IMR-90 (cell line): ENCODE results near the gene IL1A. TPM values are rescaled to one million over a fixed set of nuclear protein-coding genes. Genes with fewer than 3 reads are reported as not detected.

Experiments used
- ATAC-seq: fragments of 200-7000 bp; cut with Tn5 transposase; 2 replicates; pipeline ENCODE4 v1.9.1; 2020; ENCODE audit warnings: low read depth, mild to moderate bottlenecking, moderate library complexity
- BruUV-seq: library from RNA; stranded (reverse); fragments of 400-500 nt; replicated peaks from 2 replicates; lab custom pipeline; 2021; lab: Mats Ljungman, UMichigan
- CTCF ChIA-PET: fragments of 300-600 bp; formaldehyde crosslinking; extraction: SDS; loops from one replicate; lab custom pipeline; 2021; ENCODE audit warnings: antibody characterized with exemption; lab: Yijun Ruan, JAX
- POLR2A ChIA-PET: fragments of 300-600 bp; sonication (Branson Sonifier 250); formaldehyde crosslinking; loops from one replicate; lab custom pipeline; 2022; ENCODE audit warnings: antibody characterized with exemption; ENCODE audit not compliant: unreplicated experiment; lab: Charles Lee
- DNase-seq: peaks from one replicate; pipeline ENCODE4 v3.0.0; 2013
- H2AFZ ChIP-seq: replicated peaks from 2 replicates; pipeline ENCODE3; 2013; ENCODE audit warnings: low read length, mild to moderate bottlenecking; ENCODE audit not compliant: poor library complexity
- H2AK5ac ChIP-seq: 2 replicates; pipeline ENCODE4 v1.6.1; 2013; ENCODE audit warnings: low read depth, low read length, inconsistent platforms
- H2AK9ac ChIP-seq: replicated peaks from 2 replicates; pipeline ENCODE3; 2013; ENCODE audit warnings: mild to moderate bottlenecking, low read depth, low read length, moderate library complexity; ENCODE audit not compliant: poor library complexity
- H2BK120ac ChIP-seq: 2 replicates; pipeline ENCODE4 v1.6.1; 2013; ENCODE audit warnings: low read depth, low read length, inconsistent platforms
- H2BK15ac ChIP-seq: 3 replicates; pipeline ENCODE4 v1.6.1; 2013; ENCODE audit warnings: low read depth, low read length, inconsistent platforms
- H2BK20ac ChIP-seq: 2 replicates; pipeline ENCODE4 v1.6.1; 2013; ENCODE audit warnings: low read depth, mild to moderate bottlenecking, inconsistent platforms, low read length, moderate library complexity
- H2BK5ac ChIP-seq: 2 replicates; pipeline ENCODE4 v1.6.1; 2013; ENCODE audit warnings: mild to moderate bottlenecking, low read depth, low read length, inconsistent platforms; ENCODE audit not compliant: poor library complexity, severe bottlenecking
- H3K14ac ChIP-seq: replicated peaks from 2 replicates; pipeline ENCODE4 v1.6.1; 2013; ENCODE audit warnings: low read depth, low read length, inconsistent platforms
- H3K18ac ChIP-seq: 2 replicates; pipeline ENCODE4 v1.6.1; 2013; ENCODE audit warnings: low read depth, low read length, control low read depth
- H3K23ac ChIP-seq: 2 replicates; pipeline ENCODE4 v1.6.1; 2013; ENCODE audit warnings: low read depth, low read length, inconsistent platforms
- H3K27ac ChIP-seq: 2 replicates; pipeline ENCODE4 v1.5.1; 2013; ENCODE audit warnings: mild to moderate bottlenecking, control low read depth, low read length; ENCODE audit not compliant: insufficient read depth
- H3K27me3 ChIP-seq: 2 replicates; pipeline ENCODE4 v1.6.1; 2013; ENCODE audit warnings: low read length; ENCODE audit not compliant: control insufficient read depth, insufficient read depth
- H3K36me3 ChIP-seq: 2 replicates; pipeline ENCODE4 v1.6.1; 2013; ENCODE audit warnings: low read length, mixed read lengths; ENCODE audit not compliant: control insufficient read depth, insufficient read depth
- H3K4ac ChIP-seq: 2 replicates; pipeline ENCODE4 v1.6.1; 2013; ENCODE audit warnings: low read depth, low read length, inconsistent platforms
- H3K4me1 ChIP-seq: 2 replicates; pipeline ENCODE4 v1.6.1; 2013; ENCODE audit warnings: low read length, mixed read lengths; ENCODE audit not compliant: control insufficient read depth, insufficient read depth
- H3K4me2 ChIP-seq: 2 replicates; pipeline ENCODE4 v1.6.1; 2013; ENCODE audit warnings: low read depth, mild to moderate bottlenecking, control low read depth, low read length, moderate library complexity
- H3K4me3 ChIP-seq: 2 replicates; pipeline ENCODE4 v1.5.1; 2013; ENCODE audit warnings: low read depth, mild to moderate bottlenecking, control low read depth, low read length, moderate library complexity; ENCODE audit not compliant: insufficient read depth
- H3K56ac ChIP-seq: 2 replicates; pipeline ENCODE4 v1.6.1; 2013; ENCODE audit warnings: low read length, inconsistent platforms; ENCODE audit not compliant: insufficient read depth; ENCODE audit errors: extremely low read depth
- H3K79me1 ChIP-seq, 2 experiments: 2 replicates each; pipeline ENCODE4 v1.6.1; 2013; ENCODE audit warnings: low read length in 2 of 2, inconsistent platforms in 1 of 2, low read depth in 1 of 2
- H3K9ac ChIP-seq: 2 replicates; pipeline ENCODE4 v1.6.1; 2013; ENCODE audit warnings: low read depth, low read length, control low read depth
- H3K9me1 ChIP-seq: 2 replicates; pipeline ENCODE4 v1.6.1; 2013; ENCODE audit warnings: low read length, inconsistent platforms; ENCODE audit not compliant: insufficient read depth
- H3K9me3 ChIP-seq: 2 replicates; pipeline ENCODE4 v1.6.1; 2013; ENCODE audit warnings: low read length; ENCODE audit not compliant: control insufficient read depth, insufficient read depth
- H4K20me1 ChIP-seq: 2 replicates; pipeline ENCODE4 v1.6.1; 2013; ENCODE audit warnings: low read length, inconsistent platforms; ENCODE audit not compliant: insufficient read depth
- H4K5ac ChIP-seq: 2 replicates; pipeline ENCODE4 v1.6.1; 2013; ENCODE audit warnings: mild to moderate bottlenecking, low read depth, low read length, control low read depth
- H4K8ac ChIP-seq, 2 experiments: 2 replicates each; pipeline ENCODE4 v1.6.1; 2013; ENCODE audit warnings: low read depth in 2 of 2, low read length in 2 of 2, control low read depth in 1 of 2, inconsistent platforms in 1 of 2
- H4K91ac ChIP-seq: 2 replicates; pipeline ENCODE4 v1.6.1; 2013; ENCODE audit warnings: low read depth, low read length, inconsistent platforms; ENCODE audit not compliant: insufficient read depth
- CEBPB ChIP-seq: IDR thresholded peaks from 2 replicates; pipeline ENCODE4 v1.6.1; 2012; ENCODE audit warnings: low read depth, low read length, improper control_type of control experiment
- ELK1 ChIP-seq: fragments of 150-350 bp; IDR thresholded peaks from 2 replicates; pipeline ENCODE4 v1.6.1; 2016; ENCODE audit warnings: low read depth, mild to moderate bottlenecking, low read length, moderate library complexity, borderline replicate concordance
- MAFK ChIP-seq: IDR thresholded peaks from 2 replicates; pipeline ENCODE4 v1.6.1; 2012; ENCODE audit warnings: low read depth, low read length, improper control_type of control experiment
- MAZ ChIP-seq: IDR thresholded peaks from 2 replicates; pipeline ENCODE4 v1.6.1; 2012; ENCODE audit warnings: low read depth, mild to moderate bottlenecking, low read length, improper control_type of control experiment, moderate library complexity, borderline replicate concordance
- MXI1 ChIP-seq: IDR thresholded peaks from 2 replicates; pipeline ENCODE4 v1.6.1; 2012; ENCODE audit warnings: low read depth, mild to moderate bottlenecking, low read length, moderate library complexity, borderline replicate concordance
- NFE2L2 ChIP-seq: fragments of 150-350 bp; IDR thresholded peaks from 2 replicates; pipeline ENCODE4 v1.6.1; 2016; ENCODE audit warnings: low read depth, mild to moderate bottlenecking, low read length
- POLR2A ChIP-seq: IDR thresholded peaks from 2 replicates; pipeline ENCODE4 v1.6.1; 2012; ENCODE audit warnings: mild to moderate bottlenecking, low read depth, low read length
- RAD21 ChIP-seq: IDR thresholded peaks from 2 replicates; pipeline ENCODE4 v1.6.1; 2012; ENCODE audit warnings: low read length, improper control_type of control experiment
- RCOR1 ChIP-seq: IDR thresholded peaks from 2 replicates; pipeline ENCODE4 v1.6.1; 2012; ENCODE audit warnings: mild to moderate bottlenecking, low read length, improper control_type of control experiment; ENCODE audit not compliant: insufficient replicate concordance
- WGBS, 2 experiments: methylation state at CpG; one replicate each; pipeline versions ENCODE4 v1.1.5 to v1.1.7; 2013; ENCODE audit warnings: missing lambda C conversion rate in 2 of 2; ENCODE audit not compliant: insufficient read length in 1 of 2; ENCODE audit errors: extremely low coverage in 2 of 2; 5-methylcytosine and 5-hydroxymethylcytosine counted together
- dilution Hi-C: fragments of 300-500 bp; cut with HindIII; formaldehyde crosslinking; loops from one replicate; pipeline ENCODE4 v1.14.3; 2018; ENCODE audit warnings: low sequenced_read_pairs; ENCODE audit not compliant: unreplicated experiment
- in situ Hi-C: fragments of 300-500 bp; cut with MboI; formaldehyde crosslinking; loops from 3 replicates; pipeline ENCODE4 v1.14.3; 2019; ENCODE audit warnings: low sequenced_read_pairs, inconsistent platforms, mixed read lengths
- intact Hi-C: fragments of 100-400 bp; cut with micrococcal nuclease; formaldehyde crosslinking; loops from 2 replicates; pipeline ENCODE4 v1.10.0; 2022
- polyA plus RNA-seq, 3 experiments: library from polyadenylated mRNA; depleted of rRNA; stranded (reverse); fragments of >200 nt; gene quantifications; 2 replicates each; pipeline ENCODE4 v1.2.3, GENCODE V29; 2012; ENCODE audit warnings: low replicate concordance in 1 of 3
- total RNA-seq: library from RNA; depleted of rRNA; stranded (reverse); fragments of >200 nt; gene quantifications from 2 replicates; pipeline ENCODE4 v1.2.3, GENCODE V29; 2012
- TF ChIP-seq, protein P1 (sequence below): fragments of 150-350 bp; IDR thresholded peaks from 2 replicates; pipeline ENCODE4 v1.6.1; 2017; ENCODE audit warnings: mild to moderate bottlenecking, antibody characterized with exemption, low read length, low read depth

The IL1A gene
- total and polyA plus RNA-seq, 2 of the 4 experiments (the other 2 are of a cell fraction), result 0.48 to 1.1 TPM

- TF ChIP-seq, protein P1, sequence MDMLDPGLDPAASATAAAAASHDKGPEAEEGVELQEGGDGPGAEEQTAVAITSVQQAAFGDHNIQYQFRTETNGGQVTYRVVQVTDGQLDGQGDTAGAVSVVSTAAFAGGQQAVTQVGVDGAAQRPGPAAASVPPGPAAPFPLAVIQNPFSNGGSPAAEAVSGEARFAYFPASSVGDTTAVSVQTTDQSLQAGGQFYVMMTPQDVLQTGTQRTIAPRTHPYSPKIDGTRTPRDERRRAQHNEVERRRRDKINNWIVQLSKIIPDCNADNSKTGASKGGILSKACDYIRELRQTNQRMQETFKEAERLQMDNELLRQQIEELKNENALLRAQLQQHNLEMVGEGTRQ, result no peak
Observed at GRCh38 chr2:112830682-112831512, 46.6 kb upstream of the IL1A start (continued).

GRCh38 chr2:112829961-112830681, 45.8 kb upstream of the IL1A start:
- Histone ChIP-seq H2BK15ac (no peak overlapping the region), H3K4me2 (no peak overlapping the region), H3K9ac (no peak overlapping the region), H3K14ac (no peak overlapping the region), H3K27me3 (no peaks in the 10 kb centered on the region), H3K9me3 (no peaks in the 10 kb centered on the region), H4K5ac (no peak overlapping the region), H4K8ac (no peak overlapping the region), H3K4me3 (no peak overlapping the region), H3K23ac (no peak overlapping the region), H2AK9ac (no peak overlapping the region), H2BK20ac (no peak overlapping the region), H3K4me1 (peaks cover 2% of the 10 kb centered on the region; the same call in 1 of the 2 replicates), H4K20me1 (no peaks in the 10 kb centered on the region), H3K56ac (no peak overlapping the region), H2AFZ (no peak overlapping the region), H3K4ac (no peak overlapping the region), H3K18ac (no peak overlapping the region), H2AK5ac (no peak overlapping the region), H3K9me1 (no peaks in the 10 kb centered on the region), H3K36me3 (no peaks in the 10 kb centered on the region; the same call in 1 of the 2 replicates), H3K79me1 (peaks cover 0 to 5% of the 10 kb centered on the region in 2 experiments; a peak in 1 of 4 replicates), H3K27ac (no peak overlapping the region), H2BK120ac (no peak overlapping the region), H2BK5ac (no peak overlapping the region), H4K91ac (no peak overlapping the region)
- no TSS peak for BruUV-seq
- CTCF ChIA-PET, result interaction anchor here (0.6 kb wide), 1 partner anchor 15 kb away, joined by 4 read pairs; no protein-coding TSS in a partner anchor
- intact Hi-C loops, result no loop called here
- TF ChIP-seq MAFK, result no peak
- no peak for TF ChIP-seq RAD21
- no peak for TF ChIP-seq RCOR1
- TF ChIP-seq MXI1, result no peak
- no peak for TF ChIP-seq CEBPB
- no peak for TF ChIP-seq POLR2A
- TF ChIP-seq ELK1, result no peak
- TF ChIP-seq NFE2L2, result no peak
- TF ChIP-seq MAZ, result no peak
- ATAC-seq (no peak), DNase-seq (no peak)
- WGBS, 2 experiments, result 93% methylated on average over 3 of the region's 10 CpGs; no CpG with 5 or more reads in 1 of the 2 experiments
- in situ Hi-C loops, result no loop called here
- POLR2A ChIA-PET, result no interaction called here
- dilution Hi-C loops, result no loop called here
